Neural progenitor cell (in vitro differentiated cells): ENCODE measurements around the gene ATP8B4. TPM values are rescaled to one million over a fixed set of nuclear protein-coding genes. Genes with fewer than 3 reads are reported as not detected.
"Not testable (repeated sequence)": the region's sequence is repeated elsewhere in the genome, so short reads cannot be mapped to it uniquely, and the experiment has no call there.

Source experiments
- DNase-seq: peaks from one replicate; pipeline ENCODE4 v3.0.0-alpha.2; 2016; ENCODE audit warnings: low spot score
- H2AFZ ChIP-seq: fragments of 200-600 bp; sonication (generic); replicated peaks from 2 replicates; pipeline ENCODE4 v1.6.1; 2016; ENCODE audit warnings: antibody characterized with exemption
- H3F3A ChIP-seq: fragments of 200-600 bp; sonication (generic); 2 replicates; pipeline ENCODE4 v1.6.1; 2016; ENCODE audit warnings: antibody characterized with exemption, low read depth
- H3K27ac ChIP-seq: fragments of 200-600 bp; sonication (generic); 2 replicates; pipeline ENCODE4 v1.5.1; 2016; ENCODE audit warnings: mild to moderate bottlenecking
- H3K27me3 ChIP-seq: fragments of 200-600 bp; sonication (generic); 2 replicates; pipeline ENCODE4 v1.6.1; 2016; ENCODE audit warnings: mild to moderate bottlenecking, moderate library complexity
- H3K36me3 ChIP-seq: fragments of 200-600 bp; sonication (generic); 2 replicates; pipeline ENCODE4 v1.5.1; 2016
- H3K4me1 ChIP-seq: fragments of 200-600 bp; sonication (generic); 2 replicates; pipeline ENCODE4 v1.6.1; 2016; ENCODE audit warnings: mixed run types
- H3K4me2 ChIP-seq: fragments of 200-600 bp; sonication (generic); 2 replicates; pipeline ENCODE4 v1.6.1; 2016
- H3K4me3 ChIP-seq: fragments of 200-600 bp; sonication (generic); 2 replicates; pipeline ENCODE4 v1.5.1; 2016
- H3K79me2 ChIP-seq: fragments of 200-600 bp; sonication (generic); 2 replicates; pipeline ENCODE4 v1.6.1; 2016; ENCODE audit warnings: low read depth
- H3K9ac ChIP-seq: fragments of 200-600 bp; sonication (generic); 2 replicates; pipeline ENCODE4 v1.6.1; 2016
- H3K9me3 ChIP-seq: fragments of 200-600 bp; sonication (generic); 2 replicates; pipeline ENCODE4 v1.5.1; 2016; ENCODE audit warnings: low read depth
- H4K20me1 ChIP-seq: fragments of 200-600 bp; sonication (generic); 2 replicates; pipeline ENCODE4 v1.6.1; 2016; ENCODE audit warnings: low read depth
- H3K27ac Mint-ChIP-seq: 3 replicates; pipeline ENCODE4 v1.8.0; 2021; ENCODE audit warnings: mixed read lengths
- H3K27me3 Mint-ChIP-seq: 2 replicates; pipeline ENCODE4 v1.8.0; 2022; ENCODE audit warnings: low read depth, mild to moderate bottlenecking, inconsistent platforms, moderate library complexity, mixed read lengths; ENCODE audit not compliant: insufficient read depth
- H3K36me3 Mint-ChIP-seq: 3 replicates; pipeline ENCODE4 v1.8.0; 2021; ENCODE audit warnings: mixed read lengths
- H3K4me1 Mint-ChIP-seq: 3 replicates; pipeline ENCODE4 v1.8.0; 2021; ENCODE audit warnings: mixed read lengths
- H3K4me3 Mint-ChIP-seq: 3 replicates; pipeline ENCODE4 v1.8.0; 2021; ENCODE audit warnings: mild to moderate bottlenecking, moderate library complexity, mixed read lengths
- H3K9me3 Mint-ChIP-seq: 3 replicates; pipeline ENCODE4 v1.8.0; 2020; ENCODE audit warnings: mixed read lengths
- EZH2 ChIP-seq: fragments of 200-600 bp; sonication (generic); IDR thresholded peaks from 2 replicates; pipeline ENCODE4 v1.6.1; 2017; ENCODE audit warnings: antibody characterized with exemption, mild to moderate bottlenecking, moderate library complexity
- EZH2phosphoT487 ChIP-seq: fragments of 200-600 bp; sonication (generic); IDR thresholded peaks from 2 replicates; pipeline ENCODE4 v1.6.1; 2017; ENCODE audit warnings: antibody characterized with exemption
- total RNA-seq: library from RNA; depleted of rRNA; stranded (reverse); fragments of >200 nt; gene quantifications from 2 replicates; pipeline ENCODE4 v1.2.3, GENCODE V29; 2015; ENCODE audit warnings: low replicate concordance
- TF ChIP-seq, protein P1 (sequence below): fragments of 200-600 bp; sonication (generic); IDR thresholded peaks from 2 replicates; pipeline ENCODE4 v1.5.1; 2017; ENCODE audit warnings: antibody characterized with exemption, mild to moderate bottlenecking

ATP8B4 gene
- total RNA-seq, 1 donor from 2014 or later = 2.7 TPM

DNA sequence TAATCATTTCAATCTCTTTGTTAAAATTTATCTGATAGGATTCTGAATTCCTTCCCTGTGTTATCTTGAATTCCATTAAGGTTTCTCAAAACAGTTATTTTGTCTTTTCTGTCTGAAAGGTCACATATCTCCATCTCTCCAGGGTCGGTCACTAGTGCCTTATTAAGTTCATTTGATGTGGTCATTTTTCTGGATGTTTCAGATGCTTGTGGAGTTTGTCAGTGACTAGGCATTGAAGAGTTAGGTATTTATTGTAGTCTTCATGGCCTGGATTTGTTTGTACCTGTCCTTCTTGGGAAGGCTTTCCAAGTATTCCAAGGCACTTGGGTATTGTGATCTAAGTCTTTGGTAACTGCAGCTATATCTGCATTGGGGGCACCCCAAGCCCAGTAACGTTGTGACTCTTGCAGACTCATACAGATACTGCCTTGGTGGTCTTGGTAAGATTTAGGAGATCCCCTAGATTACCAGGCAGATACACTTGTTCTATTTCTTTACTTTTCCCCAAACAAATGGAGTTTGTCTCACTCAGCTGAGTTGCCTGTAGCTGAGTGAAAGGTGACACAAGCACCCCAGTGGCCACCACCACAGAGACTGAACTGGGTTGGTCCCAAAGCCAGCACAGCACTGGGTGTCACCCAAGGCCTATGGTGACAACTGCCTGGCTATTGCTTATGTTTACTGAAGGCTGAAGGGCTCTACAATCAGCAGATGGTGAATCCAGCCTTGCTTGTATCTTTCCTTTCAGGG is 44.1 kb upstream of the ATP8B4 start:
- no peak overlapping the region for H3K9ac ChIP-seq
- Mint-ChIP-seq H3K36me3 (peaks cover 2% of the 10 kb centered on the region), H3K9me3 (peaks cover 8% of the 10 kb centered on the region), H3K27me3 (peaks cover under 1% of the 10 kb centered on the region), H3K4me1 (peaks cover 8% of the 10 kb centered on the region), H3K4me3 (no peak overlapping the region), H3K27ac (no peak overlapping the region)
- no peak for TF ChIP-seq EZH2
- no peak for TF ChIP-seq EZH2phosphoT487
- TF ChIP-seq, protein P1, sequence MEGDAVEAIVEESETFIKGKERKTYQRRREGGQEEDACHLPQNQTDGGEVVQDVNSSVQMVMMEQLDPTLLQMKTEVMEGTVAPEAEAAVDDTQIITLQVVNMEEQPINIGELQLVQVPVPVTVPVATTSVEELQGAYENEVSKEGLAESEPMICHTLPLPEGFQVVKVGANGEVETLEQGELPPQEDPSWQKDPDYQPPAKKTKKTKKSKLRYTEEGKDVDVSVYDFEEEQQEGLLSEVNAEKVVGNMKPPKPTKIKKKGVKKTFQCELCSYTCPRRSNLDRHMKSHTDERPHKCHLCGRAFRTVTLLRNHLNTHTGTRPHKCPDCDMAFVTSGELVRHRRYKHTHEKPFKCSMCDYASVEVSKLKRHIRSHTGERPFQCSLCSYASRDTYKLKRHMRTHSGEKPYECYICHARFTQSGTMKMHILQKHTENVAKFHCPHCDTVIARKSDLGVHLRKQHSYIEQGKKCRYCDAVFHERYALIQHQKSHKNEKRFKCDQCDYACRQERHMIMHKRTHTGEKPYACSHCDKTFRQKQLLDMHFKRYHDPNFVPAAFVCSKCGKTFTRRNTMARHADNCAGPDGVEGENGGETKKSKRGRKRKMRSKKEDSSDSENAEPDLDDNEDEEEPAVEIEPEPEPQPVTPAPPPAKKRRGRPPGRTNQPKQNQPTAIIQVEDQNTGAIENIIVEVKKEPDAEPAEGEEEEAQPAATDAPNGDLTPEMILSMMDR = no peak
- no peaks in the 10 kb centered on the region for H3K79me2 ChIP-seq
- no peaks in the 10 kb centered on the region for H3K4me1 ChIP-seq
- H3K27ac ChIP-seq = no peak overlapping the region
- no peaks in the 10 kb centered on the region for H4K20me1 ChIP-seq
- DNase-seq = no peak
- H3K27me3 ChIP-seq = no peaks in the 10 kb centered on the region
- no peaks in the 10 kb centered on the region for H3F3A ChIP-seq
- no peak overlapping the region for H2AFZ ChIP-seq
- H3K4me3 ChIP-seq = no peak overlapping the region
- no peaks in the 10 kb centered on the region for H3K9me3 ChIP-seq
- H3K36me3 ChIP-seq = no peaks in the 10 kb centered on the region
- H3K4me2 ChIP-seq = no peak overlapping the region

DNA sequence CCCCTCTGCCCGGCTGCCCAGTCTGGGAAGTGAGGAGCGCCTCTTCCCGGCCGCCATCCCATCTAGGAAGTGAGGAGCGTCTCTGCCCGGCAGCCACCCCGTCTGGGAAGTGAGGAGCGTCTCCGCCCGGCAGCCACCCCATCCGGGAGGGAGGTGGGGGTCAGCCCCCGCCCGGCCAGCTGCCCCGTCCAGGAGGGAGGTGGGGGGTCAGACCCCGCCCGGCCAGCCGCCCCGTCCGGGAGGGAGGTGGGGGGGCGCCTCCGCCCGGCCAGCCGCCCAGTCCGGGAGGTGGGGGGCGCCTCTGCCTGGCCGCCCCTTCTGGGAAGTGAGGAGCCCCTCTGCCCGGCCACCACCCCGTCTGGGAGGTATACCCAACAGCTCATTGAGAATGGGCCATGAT is 39.2 kb upstream of the ATP8B4 start:
- not testable (repeated sequence) for H3K4me1 Mint-ChIP-seq, H3K4me3 Mint-ChIP-seq, H3F3A ChIP-seq, H3K27me3 Mint-ChIP-seq, H3K4me1 ChIP-seq, H3K27me3 ChIP-seq, H3K79me2 ChIP-seq, H3K36me3 ChIP-seq, H2AFZ ChIP-seq, H3K36me3 Mint-ChIP-seq, H3K4me3 ChIP-seq, DNase-seq, H3K9ac ChIP-seq, H3K4me2 ChIP-seq, H4K20me1 ChIP-seq, H3K27ac ChIP-seq, H3K9me3 ChIP-seq, H3K27ac Mint-ChIP-seq
- peaks cover 19% of the 10 kb centered on the region for H3K9me3 Mint-ChIP-seq

DNA sequence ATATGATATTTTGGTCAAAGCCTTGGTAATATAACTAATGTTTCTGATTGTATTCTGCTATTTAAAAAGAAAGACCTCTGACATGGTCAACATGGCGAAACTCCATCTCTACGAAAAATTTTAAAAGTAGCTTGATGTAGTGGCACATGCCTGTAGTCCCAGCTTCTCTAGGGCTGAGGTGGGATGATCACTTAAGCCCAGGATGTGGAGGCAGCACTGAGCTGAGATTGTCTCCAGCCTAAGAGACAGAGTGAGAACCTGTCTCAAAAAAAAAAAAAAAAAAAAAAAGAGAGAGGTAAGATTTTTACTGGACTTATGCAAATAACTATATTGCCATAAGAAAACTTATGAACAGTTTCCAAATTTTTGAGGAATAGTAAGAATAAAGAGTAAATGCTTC is 32.4 kb upstream of the ATP8B4 start:
- Mint-ChIP-seq H3K4me3 (no peak overlapping the region), H3K27me3 (no peaks in the 10 kb centered on the region), H3K9me3 (no peaks in the 10 kb centered on the region), H3K36me3 (no peaks in the 10 kb centered on the region), H3K27ac (no peak overlapping the region), H3K4me1 (no peaks in the 10 kb centered on the region)
- Histone ChIP-seq H3K9me3 (peaks cover 4% of the 10 kb centered on the region), H3F3A (no peaks in the 10 kb centered on the region), H3K4me2 (no peak overlapping the region), H3K79me2 (no peaks in the 10 kb centered on the region), H3K36me3 (no peaks in the 10 kb centered on the region), H3K27ac (no peak overlapping the region), H4K20me1 (no peaks in the 10 kb centered on the region), H3K27me3 (no peaks in the 10 kb centered on the region), H3K4me3 (no peak overlapping the region), H3K9ac (no peak overlapping the region), H2AFZ (no peak overlapping the region), H3K4me1 (no peaks in the 10 kb centered on the region)
- no peak for DNase-seq
- no peak for TF ChIP-seq EZH2
- TF ChIP-seq, protein P1 = no peak
- no peak for TF ChIP-seq EZH2phosphoT487

DNA sequence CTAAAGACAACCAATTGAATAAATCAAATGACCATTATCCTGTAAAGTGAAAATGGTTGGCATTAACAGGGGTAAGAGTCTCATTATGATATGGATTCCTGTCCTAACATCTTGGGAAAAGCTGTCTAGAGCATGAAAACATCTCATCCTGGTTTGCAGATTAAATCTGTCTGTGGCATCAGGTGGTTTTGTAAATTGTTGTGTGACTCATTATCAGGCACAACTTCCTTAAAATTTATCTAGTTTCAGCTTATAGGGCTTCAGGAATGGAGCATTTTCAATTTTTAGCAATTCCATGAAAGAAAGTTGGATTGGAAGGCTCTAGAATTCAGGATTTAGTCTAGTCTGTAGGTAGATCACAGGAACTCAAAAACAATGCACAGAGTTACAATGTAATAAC is 31.8 kb upstream of the ATP8B4 start:
- Mint-ChIP-seq H3K4me3 (no peak overlapping the region), H3K4me1 (no peaks in the 10 kb centered on the region), H3K36me3 (no peaks in the 10 kb centered on the region), H3K9me3 (no peaks in the 10 kb centered on the region), H3K27me3 (no peaks in the 10 kb centered on the region), H3K27ac (no peak overlapping the region)
- no peak overlapping the region for H3K27ac ChIP-seq
- no peaks in the 10 kb centered on the region for H3K79me2 ChIP-seq
- H2AFZ ChIP-seq = no peak overlapping the region
- H4K20me1 ChIP-seq = no peaks in the 10 kb centered on the region
- TF ChIP-seq EZH2 (no peak), EZH2phosphoT487 (no peak)
- TF ChIP-seq, protein P1 = no peak
- no peaks in the 10 kb centered on the region for H3F3A ChIP-seq
- H3K4me3 ChIP-seq = no peak overlapping the region
- no peaks in the 10 kb centered on the region for H3K27me3 ChIP-seq
- no peaks in the 10 kb centered on the region for H3K36me3 ChIP-seq
- no peak for DNase-seq
- H3K9ac ChIP-seq = no peak overlapping the region
- H3K4me1 ChIP-seq = no peaks in the 10 kb centered on the region
- H3K4me2 ChIP-seq = no peak overlapping the region
- peaks cover 4% of the 10 kb centered on the region for H3K9me3 ChIP-seq
